ENCODE data around the gene BRF1.

DNA sequence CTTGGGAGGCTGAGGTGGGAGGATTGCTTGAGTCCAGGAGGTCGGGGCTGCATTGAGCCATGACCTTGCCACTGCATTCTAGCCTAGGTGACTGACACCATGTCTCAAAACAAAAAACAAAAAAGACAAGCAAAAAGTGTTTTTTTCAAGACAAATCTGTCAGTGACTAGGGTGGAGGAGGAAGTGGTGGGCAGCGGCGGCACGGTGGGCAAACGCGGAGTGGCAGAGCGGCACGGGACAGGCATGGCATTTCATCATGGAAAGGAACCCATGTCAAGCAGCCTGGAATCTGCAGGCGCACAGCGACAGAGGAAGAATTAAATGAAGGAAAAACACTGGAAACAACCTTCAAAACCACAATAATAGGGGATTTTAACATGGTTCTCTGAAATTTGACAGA is 56.5 kb downstream of the BRF1 start:
- no peak for TF ChIP-seq POLR2A (IDR thresholded peaks at IDR 0.05)
- TF ChIP-seq CTCF (IDR thresholded peaks at IDR 0.05) = no peak
